Measurements from ENCODE around the gene PPP1R7.

- TF ChIP-seq, protein P1, sequence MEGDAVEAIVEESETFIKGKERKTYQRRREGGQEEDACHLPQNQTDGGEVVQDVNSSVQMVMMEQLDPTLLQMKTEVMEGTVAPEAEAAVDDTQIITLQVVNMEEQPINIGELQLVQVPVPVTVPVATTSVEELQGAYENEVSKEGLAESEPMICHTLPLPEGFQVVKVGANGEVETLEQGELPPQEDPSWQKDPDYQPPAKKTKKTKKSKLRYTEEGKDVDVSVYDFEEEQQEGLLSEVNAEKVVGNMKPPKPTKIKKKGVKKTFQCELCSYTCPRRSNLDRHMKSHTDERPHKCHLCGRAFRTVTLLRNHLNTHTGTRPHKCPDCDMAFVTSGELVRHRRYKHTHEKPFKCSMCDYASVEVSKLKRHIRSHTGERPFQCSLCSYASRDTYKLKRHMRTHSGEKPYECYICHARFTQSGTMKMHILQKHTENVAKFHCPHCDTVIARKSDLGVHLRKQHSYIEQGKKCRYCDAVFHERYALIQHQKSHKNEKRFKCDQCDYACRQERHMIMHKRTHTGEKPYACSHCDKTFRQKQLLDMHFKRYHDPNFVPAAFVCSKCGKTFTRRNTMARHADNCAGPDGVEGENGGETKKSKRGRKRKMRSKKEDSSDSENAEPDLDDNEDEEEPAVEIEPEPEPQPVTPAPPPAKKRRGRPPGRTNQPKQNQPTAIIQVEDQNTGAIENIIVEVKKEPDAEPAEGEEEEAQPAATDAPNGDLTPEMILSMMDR (IDR thresholded peaks at IDR 0.05; ENCODE audit: poor library complexity, severe bottlenecking) = no peak
- TF ChIP-seq, protein P2, sequence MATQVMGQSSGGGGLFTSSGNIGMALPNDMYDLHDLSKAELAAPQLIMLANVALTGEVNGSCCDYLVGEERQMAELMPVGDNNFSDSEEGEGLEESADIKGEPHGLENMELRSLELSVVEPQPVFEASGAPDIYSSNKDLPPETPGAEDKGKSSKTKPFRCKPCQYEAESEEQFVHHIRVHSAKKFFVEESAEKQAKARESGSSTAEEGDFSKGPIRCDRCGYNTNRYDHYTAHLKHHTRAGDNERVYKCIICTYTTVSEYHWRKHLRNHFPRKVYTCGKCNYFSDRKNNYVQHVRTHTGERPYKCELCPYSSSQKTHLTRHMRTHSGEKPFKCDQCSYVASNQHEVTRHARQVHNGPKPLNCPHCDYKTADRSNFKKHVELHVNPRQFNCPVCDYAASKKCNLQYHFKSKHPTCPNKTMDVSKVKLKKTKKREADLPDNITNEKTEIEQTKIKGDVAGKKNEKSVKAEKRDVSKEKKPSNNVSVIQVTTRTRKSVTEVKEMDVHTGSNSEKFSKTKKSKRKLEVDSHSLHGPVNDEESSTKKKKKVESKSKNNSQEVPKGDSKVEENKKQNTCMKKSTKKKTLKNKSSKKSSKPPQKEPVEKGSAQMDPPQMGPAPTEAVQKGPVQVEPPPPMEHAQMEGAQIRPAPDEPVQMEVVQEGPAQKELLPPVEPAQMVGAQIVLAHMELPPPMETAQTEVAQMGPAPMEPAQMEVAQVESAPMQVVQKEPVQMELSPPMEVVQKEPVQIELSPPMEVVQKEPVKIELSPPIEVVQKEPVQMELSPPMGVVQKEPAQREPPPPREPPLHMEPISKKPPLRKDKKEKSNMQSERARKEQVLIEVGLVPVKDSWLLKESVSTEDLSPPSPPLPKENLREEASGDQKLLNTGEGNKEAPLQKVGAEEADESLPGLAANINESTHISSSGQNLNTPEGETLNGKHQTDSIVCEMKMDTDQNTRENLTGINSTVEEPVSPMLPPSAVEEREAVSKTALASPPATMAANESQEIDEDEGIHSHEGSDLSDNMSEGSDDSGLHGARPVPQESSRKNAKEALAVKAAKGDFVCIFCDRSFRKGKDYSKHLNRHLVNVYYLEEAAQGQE (IDR thresholded peaks at IDR 0.05; ENCODE audit: borderline replicate concordance) = no peak
- no peak for TF ChIP-seq POLR2AphosphoS5 (IDR thresholded peaks at IDR 0.05)
Measured at GRCh38 chr2:241179899-241180298, 29.6 kb downstream of the PPP1R7 start.

Measured in neural cell (in vitro differentiated cells).